ENCODE results near the gene PPM1L.
A peak's percentile ranks its signal among the peaks of the same experiment; 100 is the strongest.

Gene PPM1L

GRCh38 chr3:161014843-161015749, 259.1 kb downstream of the PPM1L start:
- Histone ChIP-seq H2BK120ac (ENCODE audit: low read depth, low read length) (no peak overlapping the region), H3K4me1 (ENCODE audit: control insufficient read depth, low read depth, low read length) (peaks cover 2% of the 10 kb centered on the region), H3K79me1 (ENCODE audit: low read length) (no peaks in the 10 kb centered on the region), H3K79me2 (ENCODE audit: control insufficient read depth, insufficient read depth, low read length) (no peaks in the 10 kb centered on the region), H3K9ac (ENCODE audit: low read length) (no peak overlapping the region), H4K8ac (ENCODE audit: low read depth, low read length) (no peak overlapping the region), H2BK15ac (replicated peaks; ENCODE audit: low read depth) (no peak overlapping the region), H3K4me3 (ENCODE audit: low read length) (no peak overlapping the region), H3K27ac (ENCODE audit: low read depth, low read length) (no peak overlapping the region), H3K4me2 (ENCODE audit: low read length) (no peak overlapping the region), H2AK5ac (ENCODE audit: low read length) (no peak overlapping the region), H3K23ac (ENCODE audit: low read length) (no peak overlapping the region), H3K36me3 (ENCODE audit: control insufficient read depth, insufficient read depth, low read length) (no peaks in the 10 kb centered on the region), H3K18ac (ENCODE audit: low read length) (no peak overlapping the region), H3K27me3 (ENCODE audit: insufficient read depth, low read length, poor library complexity) (no peaks in the 10 kb centered on the region), H3K4ac (ENCODE audit: low read depth, low read length) (no peak overlapping the region), H2BK5ac (ENCODE audit: low read length) (no peak overlapping the region), H3K56ac (ENCODE audit: low read length) (no peak overlapping the region), H4K5ac (ENCODE audit: low read length) (no peak overlapping the region)
- DNase-seq, result peak; percentile 7
- WGBS (ENCODE audit: extremely low coverage, insufficient coverage, low lambda C conversion rate), result no CpG with 5 or more reads among the region's 4 CpGs

- Histone ChIP-seq H3K79me2 (ENCODE audit: control insufficient read depth, insufficient read depth, low read length) (no peaks in the 10 kb centered on the region), H3K4me3 (ENCODE audit: low read length) (no peak overlapping the region), H4K5ac (ENCODE audit: low read length) (no peak overlapping the region), H2BK5ac (ENCODE audit: low read length) (no peak overlapping the region), H3K18ac (ENCODE audit: low read length) (no peak overlapping the region), H2BK120ac (ENCODE audit: low read depth, low read length) (no peak overlapping the region), H2AK5ac (ENCODE audit: low read length) (no peak overlapping the region), H2BK15ac (replicated peaks; ENCODE audit: low read depth) (no peak overlapping the region), H3K27me3 (ENCODE audit: insufficient read depth, low read length, poor library complexity) (no peaks in the 10 kb centered on the region), H3K27ac (ENCODE audit: low read depth, low read length) (no peak overlapping the region), H3K4me1 (ENCODE audit: control insufficient read depth, low read depth, low read length) (peaks cover 2% of the 10 kb centered on the region), H3K56ac (ENCODE audit: low read length) (no peak overlapping the region), H3K4ac (ENCODE audit: low read depth, low read length) (no peak overlapping the region), H3K36me3 (ENCODE audit: control insufficient read depth, insufficient read depth, low read length) (no peaks in the 10 kb centered on the region), H3K9ac (ENCODE audit: low read length) (no peak overlapping the region), H3K23ac (ENCODE audit: low read length) (no peak overlapping the region), H3K79me1 (ENCODE audit: low read length) (no peaks in the 10 kb centered on the region), H3K4me2 (ENCODE audit: low read length) (no peak overlapping the region), H4K8ac (ENCODE audit: low read depth, low read length) (no peak overlapping the region)
- no CpG with 5 or more reads among the region's 6 CpGs for WGBS (ENCODE audit: extremely low coverage, insufficient coverage, low lambda C conversion rate)
- DNase-seq, result no peak
Measured at GRCh38 chr3:161016417-161017313, 260.6 kb downstream of the PPM1L start.

- Histone ChIP-seq H2BK120ac (ENCODE audit: low read depth, low read length) (no peak overlapping the region), H3K4me3 (ENCODE audit: low read length) (no peak overlapping the region), H4K5ac (ENCODE audit: low read length) (no peak overlapping the region), H2BK5ac (ENCODE audit: low read length) (no peak overlapping the region), H3K79me2 (ENCODE audit: control insufficient read depth, insufficient read depth, low read length) (no peaks in the 10 kb centered on the region), H3K23ac (ENCODE audit: low read length) (no peak overlapping the region), H3K27me3 (ENCODE audit: insufficient read depth, low read length, poor library complexity) (no peaks in the 10 kb centered on the region), H2BK15ac (replicated peaks; ENCODE audit: low read depth) (no peak overlapping the region), H3K4ac (ENCODE audit: low read depth, low read length) (no peak overlapping the region), H4K8ac (ENCODE audit: low read depth, low read length) (no peak overlapping the region), H3K56ac (ENCODE audit: low read length) (no peak overlapping the region), H3K4me2 (ENCODE audit: low read length) (no peak overlapping the region), H3K9ac (ENCODE audit: low read length) (no peak overlapping the region), H3K18ac (ENCODE audit: low read length) (no peak overlapping the region), H3K27ac (ENCODE audit: low read depth, low read length) (no peak overlapping the region), H3K36me3 (ENCODE audit: control insufficient read depth, insufficient read depth, low read length) (no peaks in the 10 kb centered on the region), H2AK5ac (ENCODE audit: low read length) (no peak overlapping the region), H3K79me1 (ENCODE audit: low read length) (no peaks in the 10 kb centered on the region), H3K4me1 (ENCODE audit: control insufficient read depth, low read depth, low read length) (peaks cover 2% of the 10 kb centered on the region)
- no peak for DNase-seq
- no CpG with 5 or more reads among the region's 2 CpGs for WGBS (ENCODE audit: extremely low coverage, insufficient coverage, low lambda C conversion rate)
Measured at GRCh38 chr3:161017971-161018370, 261.9 kb downstream of the PPM1L start.

DNA sequence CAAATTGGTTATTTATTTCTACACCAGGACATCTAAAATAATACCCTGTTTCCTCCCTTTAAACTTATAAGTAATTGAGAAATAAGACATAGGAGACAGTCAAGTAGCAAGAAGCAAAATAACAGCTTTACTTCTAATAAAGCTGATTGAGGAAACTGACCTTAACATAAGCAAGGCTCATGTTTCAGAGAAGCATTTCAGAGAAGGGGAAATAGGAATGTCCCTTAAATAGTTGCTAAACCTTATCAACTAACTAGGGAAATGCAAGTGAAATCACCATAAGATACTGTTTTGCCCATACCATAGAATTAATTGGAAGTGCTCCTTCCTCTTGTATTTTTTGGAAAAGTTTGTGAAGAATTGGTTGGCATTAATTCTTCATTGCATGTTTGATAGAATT, 264.2 kb downstream of the PPM1L start:
- no peak overlapping the region for H3K9ac ChIP-seq (ENCODE audit: low read length)
- no peak overlapping the region for H4K8ac ChIP-seq (ENCODE audit: low read depth, low read length)
- H2AK5ac ChIP-seq (ENCODE audit: low read length), result no peak overlapping the region
- no peak overlapping the region for H3K27ac ChIP-seq (ENCODE audit: low read depth, low read length)
- H3K36me3 ChIP-seq (ENCODE audit: control insufficient read depth, insufficient read depth, low read length), result no peaks in the 10 kb centered on the region
- H3K4ac ChIP-seq (ENCODE audit: low read depth, low read length), result no peak overlapping the region
- no peak overlapping the region for H3K4me2 ChIP-seq (ENCODE audit: low read length)
- peak; percentile 31 for DNase-seq
- no peak overlapping the region for H4K5ac ChIP-seq (ENCODE audit: low read length)
- no peak overlapping the region for H2BK120ac ChIP-seq (ENCODE audit: low read depth, low read length)
- H3K18ac ChIP-seq (ENCODE audit: low read length), result no peak overlapping the region
- no peak overlapping the region for H2BK5ac ChIP-seq (ENCODE audit: low read length)
- H2BK15ac ChIP-seq (replicated peaks; ENCODE audit: low read depth), result no peak overlapping the region
- no peaks in the 10 kb centered on the region for H3K4me1 ChIP-seq (ENCODE audit: control insufficient read depth, low read depth, low read length)
- no peak overlapping the region for H3K4me3 ChIP-seq (ENCODE audit: low read length)
- no peaks in the 10 kb centered on the region for H3K79me2 ChIP-seq (ENCODE audit: control insufficient read depth, insufficient read depth, low read length)
- H3K23ac ChIP-seq (ENCODE audit: low read length), result no peak overlapping the region
- H3K56ac ChIP-seq (ENCODE audit: low read length), result no peak overlapping the region
- H3K27me3 ChIP-seq (ENCODE audit: insufficient read depth, low read length, poor library complexity), result no peaks in the 10 kb centered on the region
- no peaks in the 10 kb centered on the region for H3K79me1 ChIP-seq (ENCODE audit: low read length)

- Histone ChIP-seq H3K4me2 (ENCODE audit: low read length) (no peak overlapping the region), H3K27me3 (ENCODE audit: insufficient read depth, low read length, poor library complexity) (no peaks in the 10 kb centered on the region), H3K4me1 (ENCODE audit: control insufficient read depth, low read depth, low read length) (no peaks in the 10 kb centered on the region), H3K27ac (ENCODE audit: low read depth, low read length) (no peak overlapping the region), H3K18ac (ENCODE audit: low read length) (no peak overlapping the region), H3K23ac (ENCODE audit: low read length) (no peak overlapping the region), H2AK5ac (ENCODE audit: low read length) (no peak overlapping the region), H4K5ac (ENCODE audit: low read length) (no peak overlapping the region), H2BK120ac (ENCODE audit: low read depth, low read length) (no peak overlapping the region), H4K8ac (ENCODE audit: low read depth, low read length) (no peak overlapping the region), H2BK15ac (replicated peaks; ENCODE audit: low read depth) (no peak overlapping the region), H3K56ac (ENCODE audit: low read length) (no peak overlapping the region), H3K9ac (ENCODE audit: low read length) (no peak overlapping the region), H3K4me3 (ENCODE audit: low read length) (no peak overlapping the region), H3K36me3 (ENCODE audit: control insufficient read depth, insufficient read depth, low read length) (no peaks in the 10 kb centered on the region), H2BK5ac (ENCODE audit: low read length) (no peak overlapping the region), H3K79me2 (ENCODE audit: control insufficient read depth, insufficient read depth, low read length) (no peaks in the 10 kb centered on the region), H3K4ac (ENCODE audit: low read depth, low read length) (no peak overlapping the region), H3K79me1 (ENCODE audit: low read length) (no peaks in the 10 kb centered on the region)
- DNase-seq, result no peak
- 100% methylated on average over 1 of the region's 1 CpG for WGBS (ENCODE audit: extremely low coverage, insufficient coverage, low lambda C conversion rate)
Measured at GRCh38 chr3:161025911-161026310, 269.9 kb downstream of the PPM1L start.

Data from mesendoderm (in vitro differentiated cells).